ENCODE results near the gene CSNK1G2.

DNA sequence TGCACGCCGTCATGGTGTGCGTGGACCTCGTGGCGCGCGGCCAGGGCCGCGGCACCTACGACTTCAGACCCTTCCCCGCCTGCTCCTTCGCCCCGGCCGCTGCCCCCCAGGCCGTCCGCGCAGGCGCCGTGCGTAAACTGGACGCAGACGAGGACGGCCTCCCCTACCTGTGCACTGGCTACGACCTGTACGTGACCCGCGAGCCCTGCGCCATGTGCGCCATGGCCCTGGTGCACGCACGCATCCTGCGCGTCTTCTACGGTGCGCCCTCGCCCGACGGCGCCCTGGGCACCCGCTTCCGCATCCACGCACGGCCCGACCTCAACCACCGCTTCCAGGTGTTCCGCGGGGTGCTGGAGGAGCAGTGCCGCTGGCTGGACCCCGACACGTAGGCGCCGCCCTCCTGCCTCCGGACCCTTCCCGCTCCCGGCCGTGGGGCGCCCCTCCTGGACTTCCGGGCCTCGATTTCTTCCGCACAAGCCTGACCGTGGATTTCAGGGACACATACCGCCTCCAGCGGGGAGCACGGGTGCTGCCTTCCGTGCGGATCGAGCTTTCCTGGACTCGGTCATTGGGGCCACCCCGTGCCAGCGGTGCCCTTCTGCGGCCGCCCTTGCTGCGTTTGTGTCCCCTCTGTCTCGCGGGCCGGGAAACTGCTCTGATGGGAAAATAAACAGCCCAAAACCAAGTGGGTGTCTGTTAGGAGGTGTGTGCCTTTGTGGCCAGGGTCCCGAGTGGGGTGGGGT is 28.0 kb upstream of the CSNK1G2 start:
- TF ChIP-seq, protein P1, sequence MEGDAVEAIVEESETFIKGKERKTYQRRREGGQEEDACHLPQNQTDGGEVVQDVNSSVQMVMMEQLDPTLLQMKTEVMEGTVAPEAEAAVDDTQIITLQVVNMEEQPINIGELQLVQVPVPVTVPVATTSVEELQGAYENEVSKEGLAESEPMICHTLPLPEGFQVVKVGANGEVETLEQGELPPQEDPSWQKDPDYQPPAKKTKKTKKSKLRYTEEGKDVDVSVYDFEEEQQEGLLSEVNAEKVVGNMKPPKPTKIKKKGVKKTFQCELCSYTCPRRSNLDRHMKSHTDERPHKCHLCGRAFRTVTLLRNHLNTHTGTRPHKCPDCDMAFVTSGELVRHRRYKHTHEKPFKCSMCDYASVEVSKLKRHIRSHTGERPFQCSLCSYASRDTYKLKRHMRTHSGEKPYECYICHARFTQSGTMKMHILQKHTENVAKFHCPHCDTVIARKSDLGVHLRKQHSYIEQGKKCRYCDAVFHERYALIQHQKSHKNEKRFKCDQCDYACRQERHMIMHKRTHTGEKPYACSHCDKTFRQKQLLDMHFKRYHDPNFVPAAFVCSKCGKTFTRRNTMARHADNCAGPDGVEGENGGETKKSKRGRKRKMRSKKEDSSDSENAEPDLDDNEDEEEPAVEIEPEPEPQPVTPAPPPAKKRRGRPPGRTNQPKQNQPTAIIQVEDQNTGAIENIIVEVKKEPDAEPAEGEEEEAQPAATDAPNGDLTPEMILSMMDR (IDR thresholded peaks at IDR 0.05; ENCODE audit: poor library complexity, severe bottlenecking) = no peak
- TF ChIP-seq EZH2 (IDR thresholded peaks at IDR 0.05; ENCODE audit: borderline replicate concordance, insufficient read depth, low read length, poor library complexity, severe bottlenecking) (no peak), RAD21 (conservative IDR thresholded peaks at IDR 0.05) (no peak), MXI1 (conservative IDR thresholded peaks at IDR 0.05; ENCODE audit: poor library complexity, severe bottlenecking) (no peak), POLR2AphosphoS5 (IDR thresholded peaks at IDR 0.05) (no peak), TAF1 (IDR thresholded peaks at IDR 0.05; ENCODE audit: low read depth) (no peak), SMC3 (conservative IDR thresholded peaks at IDR 0.05; ENCODE audit: poor library complexity) (no peak), EP300 (conservative IDR thresholded peaks at IDR 0.05; ENCODE audit: poor library complexity, severe bottlenecking) (no peak)
- TF ChIP-seq, protein P2, sequence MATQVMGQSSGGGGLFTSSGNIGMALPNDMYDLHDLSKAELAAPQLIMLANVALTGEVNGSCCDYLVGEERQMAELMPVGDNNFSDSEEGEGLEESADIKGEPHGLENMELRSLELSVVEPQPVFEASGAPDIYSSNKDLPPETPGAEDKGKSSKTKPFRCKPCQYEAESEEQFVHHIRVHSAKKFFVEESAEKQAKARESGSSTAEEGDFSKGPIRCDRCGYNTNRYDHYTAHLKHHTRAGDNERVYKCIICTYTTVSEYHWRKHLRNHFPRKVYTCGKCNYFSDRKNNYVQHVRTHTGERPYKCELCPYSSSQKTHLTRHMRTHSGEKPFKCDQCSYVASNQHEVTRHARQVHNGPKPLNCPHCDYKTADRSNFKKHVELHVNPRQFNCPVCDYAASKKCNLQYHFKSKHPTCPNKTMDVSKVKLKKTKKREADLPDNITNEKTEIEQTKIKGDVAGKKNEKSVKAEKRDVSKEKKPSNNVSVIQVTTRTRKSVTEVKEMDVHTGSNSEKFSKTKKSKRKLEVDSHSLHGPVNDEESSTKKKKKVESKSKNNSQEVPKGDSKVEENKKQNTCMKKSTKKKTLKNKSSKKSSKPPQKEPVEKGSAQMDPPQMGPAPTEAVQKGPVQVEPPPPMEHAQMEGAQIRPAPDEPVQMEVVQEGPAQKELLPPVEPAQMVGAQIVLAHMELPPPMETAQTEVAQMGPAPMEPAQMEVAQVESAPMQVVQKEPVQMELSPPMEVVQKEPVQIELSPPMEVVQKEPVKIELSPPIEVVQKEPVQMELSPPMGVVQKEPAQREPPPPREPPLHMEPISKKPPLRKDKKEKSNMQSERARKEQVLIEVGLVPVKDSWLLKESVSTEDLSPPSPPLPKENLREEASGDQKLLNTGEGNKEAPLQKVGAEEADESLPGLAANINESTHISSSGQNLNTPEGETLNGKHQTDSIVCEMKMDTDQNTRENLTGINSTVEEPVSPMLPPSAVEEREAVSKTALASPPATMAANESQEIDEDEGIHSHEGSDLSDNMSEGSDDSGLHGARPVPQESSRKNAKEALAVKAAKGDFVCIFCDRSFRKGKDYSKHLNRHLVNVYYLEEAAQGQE (IDR thresholded peaks at IDR 0.05; ENCODE audit: borderline replicate concordance) = no peak

Data from neural cell (in vitro differentiated cells).